ENCODE measurements around the gene KIF23. TPM values are rescaled to one million over a fixed set of nuclear protein-coding genes. Genes with fewer than 3 reads are reported as not detected.

KIF23 gene
- total RNA-seq, 4 donors from 2014 or later: 2.6 to 39.3 (median 4.3) TPM

DNA sequence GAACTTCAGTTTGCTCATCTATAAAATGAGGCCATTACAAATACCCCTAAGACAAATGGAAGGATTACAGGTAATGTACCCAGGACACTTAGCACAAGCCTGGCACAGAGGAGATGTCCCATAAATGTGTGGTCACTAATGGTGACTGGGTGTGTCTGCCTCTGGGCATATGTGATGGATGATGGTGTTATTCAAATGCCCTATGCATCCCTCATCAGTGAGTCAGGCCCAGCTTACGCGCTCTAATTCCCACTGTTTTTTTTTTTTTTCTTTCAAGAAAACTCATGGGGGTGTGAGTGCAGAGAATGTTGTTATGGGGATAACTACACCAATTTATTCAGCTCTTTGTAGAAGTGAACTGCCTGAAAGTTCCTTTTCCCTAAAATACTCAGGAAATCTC is 23.6 kb upstream of the KIF23 start:
- intact Hi-C loops (cut with DNase I; ENCODE audit: low total_unique reads): loop anchor here (5.0 kb wide), 1 partner anchor 333 kb away; no protein-coding TSS in a partner anchor
- TF ChIP-seq, protein P1, sequence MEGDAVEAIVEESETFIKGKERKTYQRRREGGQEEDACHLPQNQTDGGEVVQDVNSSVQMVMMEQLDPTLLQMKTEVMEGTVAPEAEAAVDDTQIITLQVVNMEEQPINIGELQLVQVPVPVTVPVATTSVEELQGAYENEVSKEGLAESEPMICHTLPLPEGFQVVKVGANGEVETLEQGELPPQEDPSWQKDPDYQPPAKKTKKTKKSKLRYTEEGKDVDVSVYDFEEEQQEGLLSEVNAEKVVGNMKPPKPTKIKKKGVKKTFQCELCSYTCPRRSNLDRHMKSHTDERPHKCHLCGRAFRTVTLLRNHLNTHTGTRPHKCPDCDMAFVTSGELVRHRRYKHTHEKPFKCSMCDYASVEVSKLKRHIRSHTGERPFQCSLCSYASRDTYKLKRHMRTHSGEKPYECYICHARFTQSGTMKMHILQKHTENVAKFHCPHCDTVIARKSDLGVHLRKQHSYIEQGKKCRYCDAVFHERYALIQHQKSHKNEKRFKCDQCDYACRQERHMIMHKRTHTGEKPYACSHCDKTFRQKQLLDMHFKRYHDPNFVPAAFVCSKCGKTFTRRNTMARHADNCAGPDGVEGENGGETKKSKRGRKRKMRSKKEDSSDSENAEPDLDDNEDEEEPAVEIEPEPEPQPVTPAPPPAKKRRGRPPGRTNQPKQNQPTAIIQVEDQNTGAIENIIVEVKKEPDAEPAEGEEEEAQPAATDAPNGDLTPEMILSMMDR (IDR thresholded peaks at IDR 0.05): no peak
- no peak for TF ChIP-seq POLR2A (IDR thresholded peaks at IDR 0.05)
- H3K9me3 ChIP-seq: no peaks in the 10 kb centered on the region

DNA sequence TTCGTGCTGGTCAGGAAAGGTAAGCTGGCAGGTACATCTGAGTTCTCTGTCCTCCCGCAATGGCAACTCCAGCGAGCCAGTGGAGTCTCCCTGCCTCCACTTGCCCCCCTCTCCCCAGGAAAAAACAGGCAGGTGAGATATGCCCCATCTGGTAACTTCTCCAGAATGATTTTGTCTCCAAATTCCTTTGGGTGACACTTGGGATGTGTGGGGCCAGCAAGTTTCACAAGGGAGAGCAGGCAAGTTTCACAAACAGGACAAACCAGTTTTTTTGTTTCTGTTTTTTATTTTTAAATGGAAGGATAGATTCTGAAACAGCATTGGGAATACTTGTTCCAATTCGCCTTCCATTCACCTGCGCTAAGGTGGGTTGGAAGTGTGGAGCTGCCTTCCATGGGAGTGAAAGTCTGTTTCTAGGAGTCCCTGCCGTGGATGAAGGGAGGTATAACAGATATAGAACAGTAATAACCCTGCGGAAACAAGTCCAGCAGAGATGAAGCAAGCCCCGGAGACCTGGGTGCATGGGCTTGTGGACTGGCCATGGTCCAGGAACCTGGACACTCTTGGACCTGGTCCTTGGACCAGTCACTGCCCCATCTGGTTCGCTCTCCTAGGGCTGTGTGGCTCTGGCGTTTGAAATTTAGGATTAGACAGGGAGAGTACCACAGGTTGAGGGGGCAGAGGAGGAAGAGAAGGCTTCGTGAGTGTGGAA is 22.9 kb upstream of the KIF23 start:
- H3K4me3 ChIP-seq: no peak overlapping the region
- H3K27ac ChIP-seq: no peak overlapping the region
- H3K4me1 ChIP-seq: peaks cover 0 to 6% of the 10 kb centered on the region in 2 donors
- intact Hi-C loops (cut with DNase I; ENCODE audit: low total_unique reads): loop anchor here (5.0 kb wide), 1 partner anchor 334 kb away; no protein-coding TSS in a partner anchor
- H3K9me3 ChIP-seq: no peaks in the 10 kb centered on the region
- H3K36me3 ChIP-seq: no peaks in the 10 kb centered on the region
- no peaks in the 10 kb centered on the region for H3K27me3 ChIP-seq
- DNase-seq: no peak
- TF ChIP-seq, protein P1 (IDR thresholded peaks at IDR 0.05): no peak
- no peak for TF ChIP-seq POLR2A (IDR thresholded peaks at IDR 0.05)

More for the DNA sequence above, 23.6 kb upstream of the KIF23 start:
- Histone ChIP-seq H3K27me3 (no peaks in the 10 kb centered on the region), H3K4me1 (peaks cover 0 to 6% of the 10 kb centered on the region in 2 donors), H3K27ac (no peak overlapping the region), H3K36me3 (no peaks in the 10 kb centered on the region), H3K4me3 (no peak overlapping the region)
- no peak for DNase-seq

DNA sequence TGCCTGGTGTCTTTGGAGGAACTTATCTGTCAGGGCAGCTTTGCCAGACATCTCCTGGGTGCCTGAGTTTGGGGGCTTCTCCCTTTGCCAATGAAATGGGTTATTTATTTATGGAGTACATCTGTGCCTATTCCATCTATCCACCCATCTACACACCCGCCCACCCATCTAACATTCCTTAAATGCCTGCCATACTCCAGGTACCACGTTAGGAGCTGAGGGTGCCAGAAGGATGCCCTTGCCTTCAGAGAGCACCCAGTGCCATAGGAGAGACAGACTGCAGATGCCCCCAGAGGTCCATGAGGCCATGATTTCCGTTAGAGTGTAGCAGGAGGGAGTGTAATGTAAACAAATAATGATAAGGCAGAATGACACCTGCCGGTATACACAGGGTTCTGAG is 21.8 kb upstream of the KIF23 start:
- Histone ChIP-seq H3K36me3 (no peaks in the 10 kb centered on the region), H3K9me3 (no peaks in the 10 kb centered on the region), H3K27me3 (no peaks in the 10 kb centered on the region), H3K27ac (no peak overlapping the region), H3K4me3 (no peak overlapping the region), H3K4me1 (peaks cover 0 to 6% of the 10 kb centered on the region in 2 donors)
- TF ChIP-seq POLR2A (IDR thresholded peaks at IDR 0.05): no peak
- TF ChIP-seq, protein P1 (IDR thresholded peaks at IDR 0.05): no peak
- no peak for DNase-seq
- intact Hi-C loops (cut with DNase I; ENCODE audit: low total_unique reads): loop anchor here (5.0 kb wide), 1 partner anchor 335 kb away; no protein-coding TSS in a partner anchor

DNA sequence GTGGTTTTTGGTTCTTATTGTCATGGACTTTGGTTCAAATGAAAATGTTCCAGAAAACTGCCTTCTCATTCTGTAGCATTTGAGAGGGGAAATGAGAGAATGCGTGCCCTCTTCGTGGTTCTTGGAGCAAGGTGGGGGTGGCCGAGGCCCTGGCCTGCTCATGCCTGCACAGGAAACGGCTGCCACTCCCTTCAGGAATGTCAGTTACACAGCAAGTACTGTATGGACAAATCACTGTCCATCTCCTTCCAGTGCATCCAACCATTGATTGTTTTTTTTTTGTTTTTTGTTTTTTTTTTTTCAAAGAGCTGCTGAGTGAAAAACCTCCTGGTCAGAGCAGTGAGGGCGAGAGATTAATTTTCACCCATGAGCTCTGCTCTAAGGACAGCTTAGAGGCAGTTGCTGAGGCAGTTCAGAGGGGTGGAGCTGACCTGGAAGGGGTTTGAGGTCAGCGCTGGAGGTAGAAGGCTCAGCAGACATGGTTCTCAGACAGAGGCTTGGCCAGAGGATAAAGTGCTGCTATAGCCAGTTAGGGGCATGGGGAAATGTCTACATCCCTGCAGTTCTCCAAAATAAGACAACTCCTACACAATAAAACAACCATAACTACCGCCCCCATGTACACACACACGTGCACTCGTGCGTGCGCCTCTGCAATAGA is 20.2 kb upstream of the KIF23 start:
- H3K9me3 ChIP-seq: no peaks in the 10 kb centered on the region
- no peak for TF ChIP-seq POLR2A (IDR thresholded peaks at IDR 0.05)
- TF ChIP-seq, protein P1 (IDR thresholded peaks at IDR 0.05): no peak
- H3K4me3 ChIP-seq: no peak overlapping the region
- H3K36me3 ChIP-seq: no peaks in the 10 kb centered on the region
- no peak overlapping the region for H3K27ac ChIP-seq
- DNase-seq: no peak
- intact Hi-C loops (cut with DNase I; ENCODE audit: low total_unique reads): loop anchor here (5.0 kb wide), 1 partner anchor 337 kb away; no protein-coding TSS in a partner anchor
- no peaks in the 10 kb centered on the region for H3K27me3 ChIP-seq
- peaks cover 0 to 6% of the 10 kb centered on the region in 2 donors for H3K4me1 ChIP-seq

Data from uterus (tissue), 4 donors.